Measurements from ENCODE around the gene FOXC2. TPM values are rescaled to one million over a fixed set of nuclear protein-coding genes. Genes with fewer than 3 reads are reported as not detected.
A peak's percentile ranks its signal among the peaks of the same experiment; 100 is the strongest.

The FOXC2 gene
- total RNA-seq = 2.2 and 2.4 TPM in 2 replicates

- Histone ChIP-seq H4K20me1 (ENCODE audit: insufficient read depth, low read length) (peaks cover 3% of the 10 kb centered on the region), H2AFZ (ENCODE audit: low read length) (peak within 1 kb of the TSS; percentile 63), H3K27ac (ENCODE audit: low read depth, low read length) (peak within 1 kb of the TSS; percentile 96), H3K4me2 (ENCODE audit: insufficient read depth, low read length) (peak within 1 kb of the TSS; percentile 77), H3K4me3 (ENCODE audit: insufficient read depth, low read length) (peak within 1 kb of the TSS; percentile 97), H3K9me3 (ENCODE audit: low read depth, low read length) (no peaks in the 10 kb centered on the region), H3K27me3 (ENCODE audit: insufficient read depth, low read length) (no peaks in the 10 kb centered on the region), H3K79me2 (ENCODE audit: insufficient read depth, low read length) (peaks cover 62% of the 10 kb centered on the region), H3K36me3 (ENCODE audit: insufficient read depth, low read length) (peaks cover 30% of the 10 kb centered on the region), H3K4me1 (ENCODE audit: insufficient read depth, low read length) (peaks cover 16% of the 10 kb centered on the region)
- peak; percentile 100 for DNase-seq (ENCODE audit: insufficient read length, low spot score, missing footprints)
- TF ChIP-seq CTCF (IDR thresholded peaks at IDR 0.05; ENCODE audit: extremely low read depth, low read depth, low read length) = no peak
Measured at GRCh38 chr16:86566601-86566965, at the start of gene FOXC2. FOXC2 (plus strand) TSS chr16:86566829; CDS start chr16:86567336, 507 bp downstream.

GRCh38 chr16:86517033-86517432, 49.6 kb upstream of the FOXC2 start:
- Histone ChIP-seq H3K4me2 (ENCODE audit: insufficient read depth, low read length) (no peak overlapping the region), H4K20me1 (ENCODE audit: insufficient read depth, low read length) (no peaks in the 10 kb centered on the region), H3K4me1 (ENCODE audit: insufficient read depth, low read length) (peaks cover 9% of the 10 kb centered on the region), H3K4me3 (ENCODE audit: insufficient read depth, low read length) (no peak overlapping the region), H2AFZ (ENCODE audit: low read length) (no peak overlapping the region), H3K36me3 (ENCODE audit: insufficient read depth, low read length) (no peaks in the 10 kb centered on the region), H3K27ac (ENCODE audit: low read depth, low read length) (no peak overlapping the region), H3K9me3 (ENCODE audit: low read depth, low read length) (no peaks in the 10 kb centered on the region), H3K79me2 (ENCODE audit: insufficient read depth, low read length) (no peaks in the 10 kb centered on the region), H3K27me3 (ENCODE audit: insufficient read depth, low read length) (peaks cover 82% of the 10 kb centered on the region)
- no peak for DNase-seq (ENCODE audit: insufficient read length, low spot score, missing footprints)
- no peak for TF ChIP-seq CTCF (IDR thresholded peaks at IDR 0.05; ENCODE audit: extremely low read depth, low read depth, low read length)

- no peak overlapping the region for H3K4me2 ChIP-seq (ENCODE audit: insufficient read depth, low read length)
- no peak overlapping the region for H3K27ac ChIP-seq (ENCODE audit: low read depth, low read length)
- DNase-seq (ENCODE audit: insufficient read length, low spot score, missing footprints) = peak; percentile 97
Measured at GRCh38 chr16:86517652-86518258, 48.9 kb upstream of the FOXC2 start.

More at GRCh38 chr16:86517652-86518258, 48.9 kb upstream of the FOXC2 start:
- Histone ChIP-seq H3K27me3 (ENCODE audit: insufficient read depth, low read length) (peaks cover 89% of the 10 kb centered on the region), H3K4me3 (ENCODE audit: insufficient read depth, low read length) (no peak overlapping the region), H3K9me3 (ENCODE audit: low read depth, low read length) (no peaks in the 10 kb centered on the region), H3K36me3 (ENCODE audit: insufficient read depth, low read length) (no peaks in the 10 kb centered on the region), H3K4me1 (ENCODE audit: insufficient read depth, low read length) (peaks cover 9% of the 10 kb centered on the region), H2AFZ (ENCODE audit: low read length) (no peak overlapping the region), H4K20me1 (ENCODE audit: insufficient read depth, low read length) (no peaks in the 10 kb centered on the region), H3K79me2 (ENCODE audit: insufficient read depth, low read length) (no peaks in the 10 kb centered on the region)
- peak; percentile 77 for TF ChIP-seq CTCF (IDR thresholded peaks at IDR 0.05; ENCODE audit: extremely low read depth, low read depth, low read length)

All from osteoblast (primary cell).